Colonic mucosa (tissue), 4 donors: ENCODE data around the gene CCDC88A. TPM values are rescaled to one million over a fixed set of nuclear protein-coding genes. Genes with fewer than 3 reads are reported as not detected.
"Not testable (repeated sequence)": the region's sequence is repeated elsewhere in the genome, so short reads cannot be mapped to it uniquely, and the experiment has no call there.

Source experiments
- DNase-seq: peaks from one replicate; pipeline ENCODE4 v3.0.0-alpha.2; 2020
- H3K27ac ChIP-seq: fragments of 200-600 bp; one replicate; pipeline ENCODE4 v1.8.0; 2021
- H3K27me3 ChIP-seq: fragments of 200-600 bp; one replicate; pipeline ENCODE4 v1.8.0; 2021
- H3K36me3 ChIP-seq: fragments of 200-600 bp; one replicate; pipeline ENCODE4 v1.8.0; 2021
- H3K4me1 ChIP-seq: fragments of 200-600 bp; one replicate; pipeline ENCODE4 v1.8.0; 2021; ENCODE audit warnings: mild to moderate bottlenecking
- H3K4me3 ChIP-seq: fragments of 200-600 bp; one replicate; pipeline ENCODE4 v1.8.0; 2021
- H3K9ac ChIP-seq, 2 donors: one replicate each; pipeline ENCODE4 v1.7.0; 2013; ENCODE audit warnings: control low read depth in 2 of 2, low read depth in 2 of 2, low read length in 2 of 2
- H3K9me3 ChIP-seq: fragments of 200-600 bp; one replicate; pipeline ENCODE4 v1.8.0; 2021
- intact Hi-C: fragments of 100-400 bp; cut with DNase I; formaldehyde crosslinking; loops from one replicate; pipeline ENCODE4 v1.14.1; 2022
- total RNA-seq, 2 donors: library from RNA; stranded (reverse); fragmentation: NEBNext Ultra II Directional in 1 of 2; extraction: Animal tissue kit (Norgen Biotek cat#: 25700) in 1 of 2; gene quantifications; one replicate each; pipeline ENCODE4 v1.2.1, GENCODE V29; 2021
- TF ChIP-seq, protein P1 (sequence below): fragments of 200-600 bp; IDR thresholded peaks from one replicate; pipeline ENCODE4 v1.8.0; 2022; ENCODE audit warnings: antibody characterized with exemption, mild to moderate bottlenecking
- donor health status: healthy.
- donor health status: DM: no; HTN: no; CAD: no.
- donor health status: DM: no; HTN: no; CAD: no.

Gene CCDC88A
- total RNA-seq, 2 donors from 2014 or later: 4.2 to 11.4 TPM

DNA sequence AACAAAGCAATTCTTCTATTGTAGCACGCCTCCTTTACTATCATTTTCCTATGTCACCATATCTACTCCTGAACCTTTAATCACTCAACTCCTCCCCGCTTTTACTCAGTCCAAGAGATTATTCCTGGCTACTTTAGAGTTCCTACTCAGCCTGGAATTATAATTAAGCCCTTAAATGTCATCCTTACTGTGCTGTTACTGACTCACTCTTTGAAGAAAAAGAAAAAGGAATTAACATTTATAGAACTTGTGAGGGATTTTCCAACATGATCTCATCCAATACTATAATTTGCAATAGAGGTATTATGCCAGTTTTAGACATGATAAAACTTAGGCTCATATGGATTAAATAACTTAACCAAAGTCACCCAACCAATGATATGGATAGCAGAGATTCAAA lies 61.7 kb downstream of the CCDC88A start:
- intact Hi-C loops: no loop called here
- H3K36me3 ChIP-seq: no peaks in the 10 kb centered on the region
- no peaks in the 10 kb centered on the region for H3K9me3 ChIP-seq
- no peak overlapping the region for H3K9ac ChIP-seq
- TF ChIP-seq, protein P1, sequence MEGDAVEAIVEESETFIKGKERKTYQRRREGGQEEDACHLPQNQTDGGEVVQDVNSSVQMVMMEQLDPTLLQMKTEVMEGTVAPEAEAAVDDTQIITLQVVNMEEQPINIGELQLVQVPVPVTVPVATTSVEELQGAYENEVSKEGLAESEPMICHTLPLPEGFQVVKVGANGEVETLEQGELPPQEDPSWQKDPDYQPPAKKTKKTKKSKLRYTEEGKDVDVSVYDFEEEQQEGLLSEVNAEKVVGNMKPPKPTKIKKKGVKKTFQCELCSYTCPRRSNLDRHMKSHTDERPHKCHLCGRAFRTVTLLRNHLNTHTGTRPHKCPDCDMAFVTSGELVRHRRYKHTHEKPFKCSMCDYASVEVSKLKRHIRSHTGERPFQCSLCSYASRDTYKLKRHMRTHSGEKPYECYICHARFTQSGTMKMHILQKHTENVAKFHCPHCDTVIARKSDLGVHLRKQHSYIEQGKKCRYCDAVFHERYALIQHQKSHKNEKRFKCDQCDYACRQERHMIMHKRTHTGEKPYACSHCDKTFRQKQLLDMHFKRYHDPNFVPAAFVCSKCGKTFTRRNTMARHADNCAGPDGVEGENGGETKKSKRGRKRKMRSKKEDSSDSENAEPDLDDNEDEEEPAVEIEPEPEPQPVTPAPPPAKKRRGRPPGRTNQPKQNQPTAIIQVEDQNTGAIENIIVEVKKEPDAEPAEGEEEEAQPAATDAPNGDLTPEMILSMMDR: no peak
- H3K27me3 ChIP-seq: no peaks in the 10 kb centered on the region
- no peaks in the 10 kb centered on the region for H3K4me1 ChIP-seq
- no peak overlapping the region for H3K27ac ChIP-seq
- no peak for DNase-seq
- H3K4me3 ChIP-seq: no peak overlapping the region

DNA sequence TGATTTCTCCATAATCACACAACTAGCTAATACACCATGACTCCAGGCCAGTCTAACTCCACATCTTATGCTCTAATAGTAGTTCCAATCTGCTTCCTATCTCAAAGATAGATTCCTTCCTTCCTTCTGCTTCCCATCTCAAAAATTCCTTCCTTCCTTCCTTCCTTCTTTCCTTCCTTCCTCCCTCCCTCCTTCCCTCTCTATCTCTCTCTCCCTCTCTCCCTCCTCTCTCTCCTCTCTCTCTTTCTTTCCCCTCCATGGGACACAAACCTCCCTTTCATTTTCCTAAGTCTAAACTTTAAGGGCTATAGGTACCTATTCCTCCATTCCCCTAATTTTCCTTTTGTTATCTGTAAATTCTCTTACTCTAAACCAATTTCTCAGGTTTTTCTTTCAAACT lies 62.5 kb downstream of the CCDC88A start:
- no peaks in the 10 kb centered on the region for H3K4me1 ChIP-seq
- TF ChIP-seq, protein P1: no peak
- H3K27me3 ChIP-seq: no peaks in the 10 kb centered on the region
- H3K4me3 ChIP-seq: no peak overlapping the region
- no peak for DNase-seq
- H3K9me3 ChIP-seq: no peaks in the 10 kb centered on the region
- intact Hi-C loops: no loop called here
- no peak overlapping the region for H3K27ac ChIP-seq
- H3K9ac ChIP-seq: no peak overlapping the region
- H3K36me3 ChIP-seq: no peaks in the 10 kb centered on the region

DNA sequence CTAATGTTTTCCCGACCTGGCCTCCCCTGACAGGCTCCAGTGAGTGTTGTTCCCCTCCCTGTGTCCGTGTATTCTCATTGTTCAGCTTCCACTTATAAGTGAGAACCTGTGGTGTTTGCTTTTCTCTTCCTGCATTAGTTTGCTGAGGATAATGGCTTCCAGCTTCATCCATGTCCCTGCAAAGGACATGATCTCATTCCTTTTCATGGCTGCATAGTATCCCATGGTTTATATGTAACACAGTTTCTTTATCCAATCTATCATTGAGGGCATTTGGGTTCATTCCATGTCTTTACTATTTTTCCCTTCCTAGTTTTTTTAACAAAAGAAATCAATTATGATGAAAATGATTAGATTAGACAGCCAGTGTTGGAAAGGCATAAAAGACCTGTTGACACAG lies 63.5 kb downstream of the CCDC88A start:
- H3K9ac ChIP-seq, H3K27ac ChIP-seq, H3K4me1 ChIP-seq, H3K36me3 ChIP-seq, intact Hi-C loops, H3K9me3 ChIP-seq, H3K27me3 ChIP-seq, H3K4me3 ChIP-seq, DNase-seq: not testable (repeated sequence)

DNA sequence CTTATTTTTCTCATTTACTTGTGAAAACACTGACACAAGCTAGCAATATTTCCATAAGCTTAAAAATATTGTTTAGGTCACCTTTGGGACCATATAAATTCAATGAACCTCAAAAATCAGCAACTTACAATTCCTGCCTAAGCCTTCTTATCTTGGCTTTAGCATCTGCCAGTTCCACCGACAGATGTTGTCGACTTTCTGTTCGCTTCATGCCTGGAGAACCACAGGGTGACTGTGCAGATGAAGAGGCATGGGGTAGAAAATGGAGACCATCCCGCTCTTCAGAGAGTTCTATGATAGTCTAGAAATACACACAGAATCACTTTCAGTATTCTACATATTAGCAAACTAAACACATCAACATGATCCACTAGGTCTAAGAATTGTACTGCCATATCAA lies 64.2 kb downstream of the CCDC88A start:
- Histone ChIP-seq H3K27me3 (no peaks in the 10 kb centered on the region), H3K4me3 (no peak overlapping the region), H3K9ac (no peak overlapping the region), H3K9me3 (no peaks in the 10 kb centered on the region), H3K36me3 (no peaks in the 10 kb centered on the region), H3K27ac (no peak overlapping the region), H3K4me1 (no peaks in the 10 kb centered on the region)
- intact Hi-C loops: no loop called here
- TF ChIP-seq, protein P1: no peak
- DNase-seq: no peak

DNA sequence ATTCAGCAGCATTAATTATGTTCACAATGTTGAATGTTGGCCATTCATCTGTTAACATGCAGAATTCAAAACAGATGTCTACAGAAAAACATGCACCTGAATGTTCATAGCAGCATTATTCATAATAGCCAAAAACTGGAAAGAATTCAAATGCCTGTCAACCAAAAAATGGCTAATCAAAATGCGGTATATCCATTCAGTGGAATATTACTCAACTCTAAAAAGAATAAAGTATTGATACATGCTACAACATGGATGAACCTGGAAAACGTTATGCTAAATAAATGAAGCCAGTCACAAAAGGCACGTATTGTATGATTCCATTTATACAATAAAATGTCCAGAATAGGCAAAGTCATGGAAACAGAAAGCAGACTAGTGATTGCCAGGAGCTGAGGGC lies 68.0 kb downstream of the CCDC88A start:
- Histone ChIP-seq H3K4me1 (no peaks in the 10 kb centered on the region), H3K4me3 (no peak overlapping the region), H3K9ac (no peak overlapping the region), H3K9me3 (no peaks in the 10 kb centered on the region), H3K27ac (no peak overlapping the region), H3K27me3 (no peaks in the 10 kb centered on the region), H3K36me3 (no peaks in the 10 kb centered on the region)
- TF ChIP-seq, protein P1: no peak
- no peak for DNase-seq
- intact Hi-C loops: no loop called here

DNA sequence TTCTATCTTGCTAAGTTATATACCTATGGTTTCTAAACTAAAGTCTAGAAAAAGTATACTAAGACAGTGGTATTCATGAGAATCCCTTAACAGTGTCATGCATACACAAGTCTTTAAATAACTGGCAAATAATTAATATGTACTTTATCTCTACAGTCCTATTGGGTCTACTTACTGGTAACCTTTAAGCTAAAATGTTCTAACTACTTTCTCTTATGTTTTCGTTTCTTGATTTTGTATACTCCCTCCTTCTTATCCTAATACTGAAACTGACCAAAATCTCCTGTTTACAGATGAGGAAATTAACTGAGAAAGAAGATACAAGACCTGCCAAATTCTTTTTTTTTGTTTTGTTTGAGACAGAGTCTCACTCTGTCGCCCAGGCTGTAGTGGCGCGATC lies 74.6 kb downstream of the CCDC88A start:
- intact Hi-C loops: no loop called here
- no peak overlapping the region for H3K9ac ChIP-seq
- TF ChIP-seq, protein P1: no peak
- H3K4me3 ChIP-seq: no peak overlapping the region
- no peaks in the 10 kb centered on the region for H3K36me3 ChIP-seq
- no peaks in the 10 kb centered on the region for H3K9me3 ChIP-seq
- no peak overlapping the region for H3K27ac ChIP-seq
- no peak for DNase-seq
- no peaks in the 10 kb centered on the region for H3K4me1 ChIP-seq
- no peaks in the 10 kb centered on the region for H3K27me3 ChIP-seq
